ENCODE results near the gene LRRC38.

DNA sequence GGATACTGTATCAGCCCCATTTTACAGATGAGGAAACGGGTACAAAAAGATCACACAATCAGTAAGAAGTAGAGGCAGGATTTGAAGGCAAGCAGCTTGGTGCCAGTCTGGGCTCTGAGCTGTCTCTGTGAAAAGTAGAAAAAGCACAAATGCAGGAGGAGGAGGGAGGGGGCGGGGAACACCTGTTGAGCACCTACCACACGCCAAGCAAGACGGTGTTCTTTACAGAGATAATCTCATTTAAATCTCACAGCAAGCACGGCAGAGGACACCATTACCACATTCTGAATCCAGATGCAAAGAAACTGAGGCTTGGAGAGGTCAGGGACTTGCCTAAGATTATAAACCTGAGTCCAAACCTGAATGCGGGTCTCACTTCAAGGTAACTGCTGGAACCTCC, 3.3 kb downstream of the LRRC38 start:
- TF ChIP-seq, protein P1, sequence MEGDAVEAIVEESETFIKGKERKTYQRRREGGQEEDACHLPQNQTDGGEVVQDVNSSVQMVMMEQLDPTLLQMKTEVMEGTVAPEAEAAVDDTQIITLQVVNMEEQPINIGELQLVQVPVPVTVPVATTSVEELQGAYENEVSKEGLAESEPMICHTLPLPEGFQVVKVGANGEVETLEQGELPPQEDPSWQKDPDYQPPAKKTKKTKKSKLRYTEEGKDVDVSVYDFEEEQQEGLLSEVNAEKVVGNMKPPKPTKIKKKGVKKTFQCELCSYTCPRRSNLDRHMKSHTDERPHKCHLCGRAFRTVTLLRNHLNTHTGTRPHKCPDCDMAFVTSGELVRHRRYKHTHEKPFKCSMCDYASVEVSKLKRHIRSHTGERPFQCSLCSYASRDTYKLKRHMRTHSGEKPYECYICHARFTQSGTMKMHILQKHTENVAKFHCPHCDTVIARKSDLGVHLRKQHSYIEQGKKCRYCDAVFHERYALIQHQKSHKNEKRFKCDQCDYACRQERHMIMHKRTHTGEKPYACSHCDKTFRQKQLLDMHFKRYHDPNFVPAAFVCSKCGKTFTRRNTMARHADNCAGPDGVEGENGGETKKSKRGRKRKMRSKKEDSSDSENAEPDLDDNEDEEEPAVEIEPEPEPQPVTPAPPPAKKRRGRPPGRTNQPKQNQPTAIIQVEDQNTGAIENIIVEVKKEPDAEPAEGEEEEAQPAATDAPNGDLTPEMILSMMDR (IDR thresholded peaks at IDR 0.05) = no peak
- no peak for TF ChIP-seq POLR2A (IDR thresholded peaks at IDR 0.05; ENCODE audit: low read depth)
- TF ChIP-seq EP300 (IDR thresholded peaks at IDR 0.05) = no peak
- no peak for TF ChIP-seq POLR2AphosphoS5 (IDR thresholded peaks at IDR 0.05)
